GM23338 (cell line): ENCODE measurements around the gene PRKAA2. TPM values are rescaled to one million over a fixed set of nuclear protein-coding genes. Genes with fewer than 3 reads are reported as not detected.

Experiments
- ATAC-seq: fragments of 200-7000 bp; cut with Tn5 transposase; 3 replicates; pipeline ENCODE4 v1.9.1; 2020
- DNase-seq: peaks from one replicate; pipeline ENCODE4 v3.0.0-alpha.2; 2015; ENCODE audit warnings: low spot score
- H2AFZ ChIP-seq: fragments of 200-600 bp; sonication (generic); 2 replicates; pipeline ENCODE4 v1.8.0; 2016; ENCODE audit warnings: antibody characterized with exemption, mild to moderate bottlenecking, moderate library complexity
- H3F3A ChIP-seq: fragments of 200-600 bp; sonication (generic); replicated peaks from 2 replicates; pipeline ENCODE4 v1.8.0; 2017; ENCODE audit warnings: antibody characterized with exemption, mixed run types, low read depth
- H3K27ac ChIP-seq: fragments of 200-600 bp; sonication (generic); 2 replicates; pipeline ENCODE4 v1.6.1; 2016; ENCODE audit warnings: low read depth
- H3K27me3 ChIP-seq: fragments of 200-600 bp; sonication (generic); 2 replicates; pipeline ENCODE4 v1.8.0; 2016; ENCODE audit warnings: mild to moderate bottlenecking, mixed run types, moderate library complexity; ENCODE audit not compliant: insufficient read depth
- H3K36me3 ChIP-seq: fragments of 200-600 bp; sonication (generic); 2 replicates; pipeline ENCODE4 v1.8.0; 2016; ENCODE audit warnings: mild to moderate bottlenecking; ENCODE audit not compliant: insufficient read depth
- H3K4me1 ChIP-seq: fragments of 200-600 bp; sonication (generic); 2 replicates; pipeline ENCODE4 v1.8.0; 2016; ENCODE audit warnings: mild to moderate bottlenecking, moderate library complexity; ENCODE audit not compliant: insufficient read depth
- H3K4me2 ChIP-seq: fragments of 200-600 bp; sonication (generic); 2 replicates; pipeline ENCODE4 v1.7.1; 2017; ENCODE audit warnings: mixed run types
- H3K4me3 ChIP-seq: fragments of 200-600 bp; sonication (generic); 2 replicates; pipeline ENCODE4 v1.6.1; 2016; ENCODE audit warnings: mixed run types
- H3K79me2 ChIP-seq: fragments of 200-600 bp; sonication (generic); replicated peaks from 2 replicates; pipeline ENCODE4 v1.8.0; 2017; ENCODE audit warnings: mild to moderate bottlenecking; ENCODE audit not compliant: insufficient read depth
- H3K9me2 ChIP-seq: fragments of 200-600 bp; sonication (generic); 2 replicates; pipeline ENCODE4 v1.8.0; 2017; ENCODE audit not compliant: insufficient read depth
- H4K20me1 ChIP-seq: fragments of 200-600 bp; sonication (generic); replicated peaks from 2 replicates; pipeline ENCODE4 v1.8.0; 2017; ENCODE audit warnings: mild to moderate bottlenecking; ENCODE audit not compliant: insufficient read depth
- H3K27ac Mint-ChIP-seq: 2 replicates; pipeline ENCODE4 v1.8.0; 2020; ENCODE audit warnings: inconsistent platforms, mild to moderate bottlenecking, moderate library complexity, mixed read lengths
- H3K27me3 Mint-ChIP-seq: 3 replicates; pipeline ENCODE4 v1.8.0; 2022; ENCODE audit warnings: low read depth, mild to moderate bottlenecking, moderate library complexity, mixed read lengths, inconsistent platforms; ENCODE audit not compliant: insufficient read depth, poor library complexity
- H3K36me3 Mint-ChIP-seq: 3 replicates; pipeline ENCODE4 v1.8.0; 2021; ENCODE audit warnings: low read depth, mild to moderate bottlenecking, inconsistent platforms, moderate library complexity, mixed read lengths
- H3K4me1 Mint-ChIP-seq: 3 replicates; pipeline ENCODE4 v1.8.0; 2020; ENCODE audit warnings: mild to moderate bottlenecking, inconsistent platforms, mixed read lengths
- H3K4me3 Mint-ChIP-seq: 3 replicates; pipeline ENCODE4 v1.8.0; 2021; ENCODE audit warnings: moderate library complexity, mild to moderate bottlenecking, inconsistent platforms, mixed read lengths
- H3K9me3 Mint-ChIP-seq: 3 replicates; pipeline ENCODE4 v1.8.0; 2020; ENCODE audit warnings: moderate library complexity, mild to moderate bottlenecking, inconsistent platforms, mixed read lengths
- CTCF ChIP-seq, 2 experiments: fragments of 200-600 bp in 1 of 2; sonication (generic) in 1 of 2; conservative IDR thresholded peaks; 2 replicates each; pipeline versions ENCODE4 v1.5.1 to v1.6.1; 2016 to 2017; ENCODE audit warnings: antibody characterized with exemption in 2 of 2, low read depth in 2 of 2, mild to moderate bottlenecking in 2 of 2, moderate library complexity in 1 of 2
- EZH2 ChIP-seq: fragments of 200-600 bp; sonication (generic); IDR thresholded peaks from one replicate; pipeline ENCODE4 v1.8.0; 2017; ENCODE audit warnings: antibody characterized with exemption, mild to moderate bottlenecking, low read depth; ENCODE audit not compliant: unreplicated experiment
- EZH2phosphoT487 ChIP-seq: fragments of 200-600 bp; sonication (generic); IDR thresholded peaks from one replicate; pipeline ENCODE4 v1.8.1; 2018; ENCODE audit warnings: antibody characterized with exemption; ENCODE audit not compliant: unreplicated experiment
- JUNB ChIP-seq: IDR thresholded peaks from one replicate; pipeline ENCODE4 v1.6.1; 2016; ENCODE audit warnings: antibody characterized with exemption; ENCODE audit not compliant: unreplicated experiment
- NANOG ChIP-seq: IDR thresholded peaks from 2 replicates; pipeline ENCODE4 v1.6.1; 2016; ENCODE audit warnings: antibody characterized with exemption, borderline replicate concordance
- POLR2AphosphoS5 ChIP-seq: IDR thresholded peaks from 2 replicates; pipeline ENCODE4 v1.6.1; 2016; ENCODE audit warnings: antibody characterized with exemption, low read depth
- REST ChIP-seq: IDR thresholded peaks from one replicate; pipeline ENCODE4 v1.6.1; 2018; ENCODE audit warnings: antibody characterized with exemption; ENCODE audit not compliant: unreplicated experiment
- ZNF331 ChIP-seq: fragments of 250-450 bp; sonication (Bioruptor Pico); IDR thresholded peaks from 2 replicates; pipeline ENCODE4 v1.5.0; 2020; ENCODE audit warnings: low read depth, mild to moderate bottlenecking, moderate library complexity
- ZNF462 ChIP-seq: fragments of 250-450 bp; sonication (Bioruptor Pico); IDR thresholded peaks from 2 replicates; pipeline ENCODE4 v1.5.0; 2020; ENCODE audit warnings: mild to moderate bottlenecking, moderate library complexity
- polyA plus RNA-seq: library from polyadenylated mRNA; unstranded; fragments of >200 nt; fragmentation: Nextera tagmentation; extraction: Ambion mirVana; gene quantifications from 2 replicates; pipeline ENCODE4 v1.2.1, GENCODE V29; 2016
- total RNA-seq: library from RNA; depleted of rRNA; stranded (reverse); fragments of >200 nt; shearing (Covaris generic); gene quantifications from 2 replicates; pipeline ENCODE4 v1.2.3, GENCODE V29; 2014

PRKAA2 gene
- total and polyA plus RNA-seq, 2 experiments from 2014 or later, result 3.0 to 8.7 TPM

GRCh38 chr1:56645677-56646305, 677 bp downstream of the PRKAA2 start (continued):
- TF ChIP-seq REST (no peak), EZH2 (no peak), JUNB (no peak), NANOG (no peak), EZH2phosphoT487 (no peak)

- Mint-ChIP-seq H3K4me1 (peaks cover 12% of the 10 kb centered on the region), H3K27ac (no peak overlapping the region), H3K4me3 (no peak overlapping the region), H3K36me3 (no peaks in the 10 kb centered on the region), H3K27me3 (peaks cover 14% of the 10 kb centered on the region), H3K9me3 (no peaks in the 10 kb centered on the region; the same call in 2 of the 3 replicates)
- DNase-seq (no peak), ATAC-seq (no peak)
- H3K79me2 ChIP-seq, result peaks cover 34% of the 10 kb centered on the region; the same call in 1 of the 2 replicates
- H3K27me3 ChIP-seq, result peaks cover 41% of the 10 kb centered on the region
- H3K9me2 ChIP-seq, result no peaks in the 10 kb centered on the region
- no peak overlapping the region for H3K27ac ChIP-seq
- peaks cover 7% of the 10 kb centered on the region; the same call in 1 of the 2 replicates for H3F3A ChIP-seq
- H4K20me1 ChIP-seq, result no peaks in the 10 kb centered on the region
- H2AFZ ChIP-seq, result no peak overlapping the region
- H3K4me1 ChIP-seq, result peaks cover 7% of the 10 kb centered on the region
- H3K4me2 ChIP-seq, result peak overlapping the region; percentile 81
- no peaks in the 10 kb centered on the region for H3K36me3 ChIP-seq
- peak overlapping the region; percentile 79 for H3K4me3 ChIP-seq
- TF ChIP-seq ZNF462 (CRISPR knock-in tag), result no peak
- no peak for TF ChIP-seq REST
- TF ChIP-seq ZNF331, result no peak
- no peak for TF ChIP-seq JUNB
- no peak for TF ChIP-seq POLR2AphosphoS5
- no peak for TF ChIP-seq CTCF (conservative IDR thresholded peaks at IDR 0.05; ENCODE audit: low read depth in 2 of 2)
- no peak for TF ChIP-seq EZH2
These were observed 1.5 kb downstream of the PRKAA2 start for GRCh38 chr1:56646611-56647010.
